HG02884 (cell line): ENCODE data around the gene AP5Z1.
"Not testable (repeated sequence)": the region's sequence is repeated elsewhere in the genome, so short reads cannot be mapped to it uniquely, and the experiment has no call there.

Experiments
- ATAC-seq: cut with Tn5 transposase; IDR thresholded peaks from one replicate; pipeline ENCODE4 v1.9.1; 2021; ENCODE audit warnings: mild to moderate bottlenecking, moderate library complexity; ENCODE audit not compliant: unreplicated experiment

Gene AP5Z1

GRCh38 chr7:4786015-4786414 is 10.6 kb downstream of the AP5Z1 start:
- ATAC-seq, result no peak

- ATAC-seq, result no peak
Measured at GRCh38 chr7:4787541-4787940, 12.1 kb downstream of the AP5Z1 start.

- no peak for ATAC-seq
Measured at GRCh38 chr7:4787947-4788626, 12.7 kb downstream of the AP5Z1 start.

GRCh38 chr7:4788627-4789189 is 13.3 kb downstream of the AP5Z1 start:
- no peak for ATAC-seq

GRCh38 chr7:4789194-4790077 is 14.0 kb downstream of the AP5Z1 start:
- no peak for ATAC-seq

- no peak for ATAC-seq
Measured at GRCh38 chr7:4790078-4790465, 14.6 kb downstream of the AP5Z1 start.

- ATAC-seq, result no peak
Measured at GRCh38 chr7:4790516-4790991, 15.1 kb downstream of the AP5Z1 start.

- no peak for ATAC-seq
Measured at GRCh38 chr7:4791101-4791737, 15.8 kb downstream of the AP5Z1 start.

- no peak for ATAC-seq
Measured at GRCh38 chr7:4791738-4792536, 16.5 kb downstream of the AP5Z1 start.

- no peak for ATAC-seq
Measured at GRCh38 chr7:4792537-4793126, 17.2 kb downstream of the AP5Z1 start.

GRCh38 chr7:4793385-4793993 is 18.1 kb downstream of the AP5Z1 start:
- ATAC-seq, result not testable (repeated sequence)

- not testable (repeated sequence) for ATAC-seq
Measured at GRCh38 chr7:4794171-4794570, 18.7 kb downstream of the AP5Z1 start.

- ATAC-seq, result no peak
Measured at GRCh38 chr7:4794591-4795350, 19.3 kb downstream of the AP5Z1 start.

GRCh38 chr7:4796453-4796852 is 21.0 kb downstream of the AP5Z1 start:
- ATAC-seq, result no peak

GRCh38 chr7:4797858-4798705 is 22.7 kb downstream of the AP5Z1 start:
- no peak for ATAC-seq

GRCh38 chr7:4798706-4799235 is 23.3 kb downstream of the AP5Z1 start:
- ATAC-seq, result no peak

GRCh38 chr7:4799508-4800268 is 24.3 kb downstream of the AP5Z1 start:
- ATAC-seq, result no peak
